ENCODE measurements around the gene TCF15. TPM values are rescaled to one million over a fixed set of nuclear protein-coding genes. Genes with fewer than 3 reads are reported as not detected.

The TCF15 gene
- total RNA-seq, 1 donor = not detected

- H3K4me3 ChIP-seq (ENCODE audit: low read depth, low read length) = no peak overlapping the region
- TF ChIP-seq CTCF (IDR thresholded peaks at IDR 0.05; ENCODE audit: insufficient read depth, low read depth, low read length) = no peak
- no peak for DNase-seq (ENCODE audit: low read depth)
Measured at GRCh38 chr20:631101-631500, 21.0 kb upstream of the TCF15 start.

- no peak for TF ChIP-seq CTCF (IDR thresholded peaks at IDR 0.05; ENCODE audit: insufficient read depth, low read depth, low read length)
- no peak overlapping the region for H3K4me3 ChIP-seq (ENCODE audit: low read depth, low read length)
- DNase-seq (ENCODE audit: low read depth) = no peak
Measured at GRCh38 chr20:626579-626978, 16.5 kb upstream of the TCF15 start.

GRCh38 chr20:625360-625932 lies 15.3 kb upstream of the TCF15 start:
- no peak for TF ChIP-seq CTCF (IDR thresholded peaks at IDR 0.05; ENCODE audit: insufficient read depth, low read depth, low read length)
- H3K4me3 ChIP-seq (ENCODE audit: low read depth, low read length) = no peak overlapping the region
- DNase-seq (ENCODE audit: low read depth) = no peak

- no peak for TF ChIP-seq CTCF (IDR thresholded peaks at IDR 0.05; ENCODE audit: insufficient read depth, low read depth, low read length)
- H3K4me3 ChIP-seq (ENCODE audit: low read depth, low read length) = no peak overlapping the region
- no peak for DNase-seq (ENCODE audit: low read depth)
Measured at GRCh38 chr20:623704-624103, 13.6 kb upstream of the TCF15 start.

- no peak for TF ChIP-seq CTCF (IDR thresholded peaks at IDR 0.05; ENCODE audit: insufficient read depth, low read depth, low read length)
- DNase-seq (ENCODE audit: low read depth) = no peak
- no peak overlapping the region for H3K4me3 ChIP-seq (ENCODE audit: low read depth, low read length)
Measured at GRCh38 chr20:623021-623420, 12.9 kb upstream of the TCF15 start.

- no peak for TF ChIP-seq CTCF (IDR thresholded peaks at IDR 0.05; ENCODE audit: insufficient read depth, low read depth, low read length)
- H3K4me3 ChIP-seq (ENCODE audit: low read depth, low read length) = no peak overlapping the region
- DNase-seq (ENCODE audit: low read depth) = no peak
Measured at GRCh38 chr20:622161-622560, 12.1 kb upstream of the TCF15 start.

- no peak for TF ChIP-seq CTCF (IDR thresholded peaks at IDR 0.05; ENCODE audit: insufficient read depth, low read depth, low read length)
- no peak for DNase-seq (ENCODE audit: low read depth)
- no peak overlapping the region for H3K4me3 ChIP-seq (ENCODE audit: low read depth, low read length)
Measured at GRCh38 chr20:621125-621756, 11.1 kb upstream of the TCF15 start.
